HFFc6 (cell line): Measurements from ENCODE around the gene NFASC. TPM values are rescaled to one million over a fixed set of nuclear protein-coding genes. Genes with fewer than 3 reads are reported as not detected.

Experiments
- DNase-seq: peaks from one replicate; pipeline ENCODE4 v3.0.0-alpha.2; 2018
- H3K27ac Mint-ChIP-seq: 2 replicates; pipeline ENCODE4 v1.8.0; 2020; ENCODE audit warnings: mild to moderate bottlenecking, mixed read lengths
- H3K27me3 Mint-ChIP-seq: 2 replicates; pipeline ENCODE4 v1.8.0; 2021; ENCODE audit warnings: mild to moderate bottlenecking, moderate library complexity, mixed read lengths; ENCODE audit not compliant: insufficient read depth
- H3K36me3 Mint-ChIP-seq: 2 replicates; pipeline ENCODE4 v1.8.0; 2021; ENCODE audit warnings: low read depth, mixed read lengths
- H3K4me1 Mint-ChIP-seq: 2 replicates; pipeline ENCODE4 v1.8.0; 2020; ENCODE audit warnings: low read depth, mixed read lengths
- H3K4me3 Mint-ChIP-seq: 2 replicates; pipeline ENCODE4 v1.8.0; 2020; ENCODE audit warnings: mild to moderate bottlenecking, moderate library complexity, mixed read lengths
- H3K9me3 Mint-ChIP-seq: 2 replicates; pipeline ENCODE4 v1.8.0; 2020; ENCODE audit warnings: mild to moderate bottlenecking, mixed read lengths
- total RNA-seq, 6 experiments: library from RNA; stranded (reverse); fragmentation: NEBNext Ultra II Directional; extraction: Animal tissue kit (Norgen Biotek cat#: 25700); gene quantifications; 2 replicates in 1 of 6; 3 replicates in 5 of 6; pipeline ENCODE4 v1.2.3, GENCODE V29; 2021
- TF ChIP-seq, protein P1 (sequence below): fragments of 200-600 bp; sonication (generic); IDR thresholded peaks from 2 replicates; pipeline ENCODE4 v1.5.0; 2021; ENCODE audit warnings: antibody characterized with exemption, mild to moderate bottlenecking

The NFASC gene
- total RNA-seq, 6 experiments from 2014 or later = 4.7 to 11.7 (median 9.9) TPM

DNA sequence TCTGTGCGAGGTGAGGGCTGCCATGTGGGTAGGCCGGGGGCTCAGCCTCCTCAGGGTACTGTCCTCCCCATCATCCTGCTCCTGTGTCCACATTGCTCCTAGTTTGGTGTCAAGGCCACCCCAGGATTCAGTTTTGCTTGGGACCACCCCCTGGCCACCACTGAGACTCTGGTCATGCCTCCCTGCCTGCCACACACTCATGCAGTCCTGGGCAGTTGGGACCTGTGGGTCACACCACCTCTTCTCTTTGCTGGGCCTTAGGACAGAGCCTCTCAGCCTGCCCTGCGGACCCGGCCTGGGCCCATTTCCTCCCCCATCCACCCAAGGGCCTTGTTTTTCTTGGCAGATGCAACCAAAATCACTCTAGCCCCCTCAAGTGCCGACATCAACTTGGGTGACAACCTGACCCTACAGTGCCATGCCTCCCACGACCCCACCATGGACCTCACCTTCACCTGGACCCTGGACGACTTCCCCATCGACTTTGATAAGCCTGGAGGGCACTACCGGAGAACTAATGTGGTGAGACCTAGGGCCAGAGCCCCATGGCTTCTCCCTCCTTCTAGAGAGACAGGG, 194.2 kb downstream of the NFASC start:
- Mint-ChIP-seq H3K9me3 (no peaks in the 10 kb centered on the region), H3K36me3 (no peaks in the 10 kb centered on the region), H3K27me3 (peaks cover 27% of the 10 kb centered on the region), H3K27ac (no peak overlapping the region), H3K4me1 (no peaks in the 10 kb centered on the region), H3K4me3 (no peak overlapping the region)
- TF ChIP-seq, protein P1, sequence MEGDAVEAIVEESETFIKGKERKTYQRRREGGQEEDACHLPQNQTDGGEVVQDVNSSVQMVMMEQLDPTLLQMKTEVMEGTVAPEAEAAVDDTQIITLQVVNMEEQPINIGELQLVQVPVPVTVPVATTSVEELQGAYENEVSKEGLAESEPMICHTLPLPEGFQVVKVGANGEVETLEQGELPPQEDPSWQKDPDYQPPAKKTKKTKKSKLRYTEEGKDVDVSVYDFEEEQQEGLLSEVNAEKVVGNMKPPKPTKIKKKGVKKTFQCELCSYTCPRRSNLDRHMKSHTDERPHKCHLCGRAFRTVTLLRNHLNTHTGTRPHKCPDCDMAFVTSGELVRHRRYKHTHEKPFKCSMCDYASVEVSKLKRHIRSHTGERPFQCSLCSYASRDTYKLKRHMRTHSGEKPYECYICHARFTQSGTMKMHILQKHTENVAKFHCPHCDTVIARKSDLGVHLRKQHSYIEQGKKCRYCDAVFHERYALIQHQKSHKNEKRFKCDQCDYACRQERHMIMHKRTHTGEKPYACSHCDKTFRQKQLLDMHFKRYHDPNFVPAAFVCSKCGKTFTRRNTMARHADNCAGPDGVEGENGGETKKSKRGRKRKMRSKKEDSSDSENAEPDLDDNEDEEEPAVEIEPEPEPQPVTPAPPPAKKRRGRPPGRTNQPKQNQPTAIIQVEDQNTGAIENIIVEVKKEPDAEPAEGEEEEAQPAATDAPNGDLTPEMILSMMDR = no peak
- DNase-seq = no peak

- Mint-ChIP-seq H3K4me3 (no peak overlapping the region), H3K27me3 (peaks cover 31% of the 10 kb centered on the region), H3K36me3 (no peaks in the 10 kb centered on the region), H3K27ac (no peak overlapping the region), H3K4me1 (no peaks in the 10 kb centered on the region), H3K9me3 (no peaks in the 10 kb centered on the region)
- TF ChIP-seq, protein P1 = no peak
- DNase-seq = no peak
Measured at GRCh38 chr1:205065666-205066065, 195.0 kb downstream of the NFASC start.

GRCh38 chr1:205066141-205066818, 195.6 kb downstream of the NFASC start:
- no peak overlapping the region for H3K4me3 Mint-ChIP-seq
- H3K36me3 Mint-ChIP-seq = no peaks in the 10 kb centered on the region
- H3K9me3 Mint-ChIP-seq = no peaks in the 10 kb centered on the region
- H3K4me1 Mint-ChIP-seq = no peaks in the 10 kb centered on the region
- H3K27me3 Mint-ChIP-seq = peaks cover 34% of the 10 kb centered on the region
- no peak overlapping the region for H3K27ac Mint-ChIP-seq
- TF ChIP-seq, protein P1 = 0 out of 2 replicates have a peak, but pooled peaks have one; percentile 9
- DNase-seq = no peak

GRCh38 chr1:205067031-205067430, 196.4 kb downstream of the NFASC start:
- H3K36me3 Mint-ChIP-seq = no peaks in the 10 kb centered on the region
- no peaks in the 10 kb centered on the region for H3K9me3 Mint-ChIP-seq
- peaks cover 37% of the 10 kb centered on the region for H3K27me3 Mint-ChIP-seq
- no peaks in the 10 kb centered on the region for H3K4me1 Mint-ChIP-seq
- TF ChIP-seq, protein P1 = no peak
- no peak for DNase-seq
- H3K4me3 Mint-ChIP-seq = no peak overlapping the region
- no peak overlapping the region for H3K27ac Mint-ChIP-seq

DNA sequence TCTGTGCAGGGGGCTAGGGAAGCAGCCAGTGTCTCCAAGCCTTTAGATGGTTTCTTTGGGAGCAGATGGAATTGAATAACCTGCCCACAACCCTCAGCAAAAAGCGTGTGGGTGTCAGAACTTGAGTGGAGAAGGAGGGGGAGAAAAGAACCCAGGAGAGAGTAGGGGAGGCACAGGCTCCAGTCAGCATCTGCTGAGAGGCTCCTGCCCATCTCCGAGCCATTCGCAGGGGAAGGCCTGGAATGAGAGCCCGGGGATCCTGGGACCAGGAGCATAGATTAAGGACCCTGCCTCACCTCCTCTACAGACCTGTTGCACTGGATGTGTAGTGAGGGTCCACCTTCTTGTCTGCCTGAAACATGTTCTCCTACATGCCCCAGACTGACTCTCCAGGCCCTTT, 197.3 kb downstream of the NFASC start:
- no peaks in the 10 kb centered on the region for H3K9me3 Mint-ChIP-seq
- no peak for DNase-seq
- TF ChIP-seq, protein P1 = no peak
- H3K36me3 Mint-ChIP-seq = no peaks in the 10 kb centered on the region
- H3K27ac Mint-ChIP-seq = no peak overlapping the region
- no peak overlapping the region for H3K4me3 Mint-ChIP-seq
- H3K4me1 Mint-ChIP-seq = no peaks in the 10 kb centered on the region
- H3K27me3 Mint-ChIP-seq = peaks cover 34% of the 10 kb centered on the region
